AG20443 (cell line): ENCODE data around the gene TICAM2.

Experiments
- DNase-seq: peaks from one replicate; pipeline ENCODE4 v3.0.0; 2012; ENCODE audit warnings: low spot score, mixed read lengths

Gene TICAM2

DNA sequence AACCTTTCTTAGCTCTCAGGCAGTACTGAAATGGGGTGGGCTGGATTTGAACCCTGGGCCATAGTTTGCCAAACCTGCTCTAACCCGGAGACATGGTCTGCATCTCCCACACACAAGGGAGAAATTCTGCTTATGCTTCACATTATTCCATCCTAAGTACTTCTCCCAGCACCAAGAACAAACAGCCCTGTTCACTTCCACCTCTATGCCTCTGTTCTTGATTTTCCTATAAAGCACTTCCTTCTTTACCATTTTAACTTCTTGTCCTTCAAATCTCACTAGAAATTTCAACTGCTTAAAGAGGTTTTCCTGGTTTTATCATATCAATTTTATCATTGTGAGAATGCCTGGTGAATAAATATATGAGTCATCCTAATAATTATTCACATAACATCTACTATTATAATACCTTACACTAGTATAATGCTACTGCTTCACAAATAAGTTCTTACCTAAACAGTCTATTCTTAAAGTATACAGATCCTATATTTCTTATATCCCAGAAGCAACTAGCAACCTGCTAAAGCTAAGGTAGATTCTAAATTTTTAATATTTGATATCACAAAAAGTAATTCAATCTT lies 70.4 kb downstream of the TICAM2 start:
- DNase-seq = no peak

DNA sequence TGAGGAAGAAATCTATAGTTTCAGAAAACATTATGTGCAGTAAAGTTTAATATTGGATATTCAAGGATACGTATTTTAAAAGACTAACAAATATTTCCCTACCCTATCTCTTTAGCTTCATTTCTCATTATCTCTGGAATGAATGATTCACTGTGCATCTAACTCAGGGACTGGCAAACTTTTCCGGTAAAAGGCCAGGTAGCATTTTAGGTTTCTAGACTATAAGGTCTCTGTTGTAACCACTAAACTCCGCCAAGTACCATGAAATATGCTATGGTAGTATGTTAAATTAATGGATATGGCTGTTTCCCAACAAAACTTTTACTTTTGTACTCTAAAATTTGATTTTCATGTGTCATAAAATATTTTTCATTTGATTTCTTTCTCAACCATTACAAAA lies 70.9 kb downstream of the TICAM2 start:
- DNase-seq = no peak

DNA sequence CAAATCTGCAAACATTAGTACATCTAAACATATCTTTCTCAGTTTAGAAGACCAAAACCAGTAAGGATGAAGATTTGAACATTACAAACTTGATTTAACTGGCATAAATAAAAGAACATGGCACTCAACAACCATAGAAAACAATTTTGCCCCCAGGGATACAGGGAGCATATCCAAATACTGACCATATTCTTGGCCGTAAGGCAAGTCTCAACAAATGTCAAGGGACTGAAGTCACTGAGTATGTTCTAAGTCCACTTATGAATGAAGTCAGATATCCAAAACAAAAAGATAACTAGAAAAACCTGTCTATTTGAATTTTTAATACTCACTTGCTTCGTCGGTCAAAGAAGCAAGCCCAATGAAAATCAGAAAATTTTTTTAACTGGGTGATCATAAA lies 71.9 kb downstream of the TICAM2 start:
- DNase-seq = peak; percentile 24
